ENCODE measurements around the gene ITPR3. TPM values are rescaled to one million over a fixed set of nuclear protein-coding genes. Genes with fewer than 3 reads are reported as not detected.

The ITPR3 gene
- total RNA-seq, 1 donor from 2014 or later, result 43.0 TPM

DNA sequence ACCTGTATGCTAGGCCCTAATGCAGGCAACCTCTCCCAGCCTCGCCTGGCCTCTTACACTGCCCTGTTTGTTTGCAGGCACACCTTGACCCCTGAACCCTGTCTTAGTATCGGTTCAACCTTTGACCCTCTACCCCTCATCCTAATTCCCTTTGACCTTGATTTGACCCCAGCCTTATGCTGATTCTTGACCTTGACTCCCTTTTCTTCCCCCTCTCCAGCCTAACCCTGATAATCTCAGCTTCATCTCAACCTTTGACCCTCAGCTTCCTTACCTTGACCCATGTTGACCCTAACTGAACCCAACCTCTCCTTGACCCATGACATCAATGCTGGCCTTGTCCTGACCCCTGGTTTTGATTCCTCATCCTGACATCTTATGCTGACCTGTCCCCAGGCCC, 56.6 kb downstream of the ITPR3 start:
- Histone ChIP-seq H3K9me3 (no peaks in the 10 kb centered on the region), H3K27me3 (no peaks in the 10 kb centered on the region), H3K4me1 (no peaks in the 10 kb centered on the region), H3K27ac (no peak overlapping the region), H3K36me3 (no peaks in the 10 kb centered on the region), H3K4me3 (no peak overlapping the region)
- TF ChIP-seq, protein P1, sequence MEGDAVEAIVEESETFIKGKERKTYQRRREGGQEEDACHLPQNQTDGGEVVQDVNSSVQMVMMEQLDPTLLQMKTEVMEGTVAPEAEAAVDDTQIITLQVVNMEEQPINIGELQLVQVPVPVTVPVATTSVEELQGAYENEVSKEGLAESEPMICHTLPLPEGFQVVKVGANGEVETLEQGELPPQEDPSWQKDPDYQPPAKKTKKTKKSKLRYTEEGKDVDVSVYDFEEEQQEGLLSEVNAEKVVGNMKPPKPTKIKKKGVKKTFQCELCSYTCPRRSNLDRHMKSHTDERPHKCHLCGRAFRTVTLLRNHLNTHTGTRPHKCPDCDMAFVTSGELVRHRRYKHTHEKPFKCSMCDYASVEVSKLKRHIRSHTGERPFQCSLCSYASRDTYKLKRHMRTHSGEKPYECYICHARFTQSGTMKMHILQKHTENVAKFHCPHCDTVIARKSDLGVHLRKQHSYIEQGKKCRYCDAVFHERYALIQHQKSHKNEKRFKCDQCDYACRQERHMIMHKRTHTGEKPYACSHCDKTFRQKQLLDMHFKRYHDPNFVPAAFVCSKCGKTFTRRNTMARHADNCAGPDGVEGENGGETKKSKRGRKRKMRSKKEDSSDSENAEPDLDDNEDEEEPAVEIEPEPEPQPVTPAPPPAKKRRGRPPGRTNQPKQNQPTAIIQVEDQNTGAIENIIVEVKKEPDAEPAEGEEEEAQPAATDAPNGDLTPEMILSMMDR (IDR thresholded peaks at IDR 0.05), result no peak
- intact Hi-C loops (cut with DNase I), result no loop called here
- no peak for DNase-seq (ENCODE audit: low spot score in 2 of 2)

DNA sequence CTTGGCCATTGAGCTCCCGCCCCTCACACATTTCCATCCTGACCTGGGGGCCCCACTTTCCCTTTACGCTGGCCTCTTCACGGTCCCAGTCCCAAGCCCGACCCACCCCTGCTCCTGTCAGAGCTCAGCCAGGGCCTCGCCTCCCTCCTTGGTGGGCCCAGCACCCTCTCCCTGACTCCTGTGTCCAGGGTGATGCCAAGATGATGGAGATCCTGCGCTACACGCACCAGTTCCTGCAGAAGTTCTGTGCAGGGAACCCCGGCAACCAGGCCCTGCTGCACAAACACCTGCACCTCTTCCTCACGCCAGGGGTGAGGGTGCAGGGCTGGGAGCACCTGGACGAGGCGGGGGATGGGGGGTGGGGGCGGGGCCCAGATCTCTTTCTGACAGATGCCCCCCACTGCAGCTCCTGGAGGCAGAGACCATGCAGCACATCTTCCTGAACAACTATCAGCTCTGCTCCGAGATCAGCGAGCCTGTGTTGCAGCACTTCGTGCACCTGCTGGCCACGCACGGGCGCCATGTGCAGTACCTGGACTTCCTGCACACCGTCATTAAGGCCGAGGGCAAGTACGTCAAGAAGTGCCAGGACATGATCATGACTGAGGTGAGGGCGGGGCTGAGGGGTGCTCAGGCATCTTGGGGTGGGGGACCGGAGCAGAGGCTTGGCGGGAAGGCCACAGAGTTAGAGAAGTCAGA, 57.3 kb downstream of the ITPR3 start:
- no peaks in the 10 kb centered on the region for H3K9me3 ChIP-seq
- no peak for DNase-seq (ENCODE audit: low spot score in 2 of 2)
- H3K27me3 ChIP-seq, result no peaks in the 10 kb centered on the region
- H3K27ac ChIP-seq, result no peak overlapping the region
- intact Hi-C loops (cut with DNase I), result no loop called here
- no peaks in the 10 kb centered on the region for H3K4me1 ChIP-seq
- TF ChIP-seq, protein P1 (IDR thresholded peaks at IDR 0.05), result no peak
- H3K4me3 ChIP-seq, result no peak overlapping the region
- H3K36me3 ChIP-seq, result no peaks in the 10 kb centered on the region

DNA sequence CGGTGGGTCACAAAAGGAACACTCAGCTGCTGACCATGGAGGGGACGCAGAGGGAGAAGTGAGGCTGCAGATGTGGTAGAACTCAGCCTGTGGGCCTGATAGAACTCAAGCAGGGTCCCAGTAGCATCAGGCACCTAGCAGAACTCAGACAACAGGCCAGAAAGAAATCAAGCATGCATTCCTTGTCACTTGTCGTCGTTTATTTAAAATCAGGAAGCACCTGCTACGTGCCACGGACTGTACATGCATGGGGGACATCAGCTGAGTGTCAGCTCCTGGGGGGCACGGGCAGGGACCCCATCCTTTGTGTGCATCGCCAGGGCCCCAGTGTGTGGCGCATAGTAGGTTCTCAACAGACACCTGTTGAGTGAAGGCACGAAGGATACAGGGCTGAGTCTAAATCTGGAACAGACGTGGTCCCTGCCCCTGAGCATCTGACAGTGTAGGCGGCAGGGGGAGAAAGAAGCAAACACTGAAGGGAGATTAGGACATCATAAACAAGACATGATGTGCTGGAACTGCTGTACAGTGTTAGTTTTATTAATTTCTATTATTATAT, 57.9 kb downstream of the ITPR3 start:
- TF ChIP-seq, protein P1 (IDR thresholded peaks at IDR 0.05), result no peak
- Histone ChIP-seq H3K4me1 (no peaks in the 10 kb centered on the region), H3K27me3 (no peaks in the 10 kb centered on the region), H3K9me3 (no peaks in the 10 kb centered on the region), H3K4me3 (no peak overlapping the region), H3K27ac (no peak overlapping the region), H3K36me3 (no peaks in the 10 kb centered on the region)
- DNase-seq (ENCODE audit: low spot score in 2 of 2), result no peak
- intact Hi-C loops (cut with DNase I), result no loop called here

DNA sequence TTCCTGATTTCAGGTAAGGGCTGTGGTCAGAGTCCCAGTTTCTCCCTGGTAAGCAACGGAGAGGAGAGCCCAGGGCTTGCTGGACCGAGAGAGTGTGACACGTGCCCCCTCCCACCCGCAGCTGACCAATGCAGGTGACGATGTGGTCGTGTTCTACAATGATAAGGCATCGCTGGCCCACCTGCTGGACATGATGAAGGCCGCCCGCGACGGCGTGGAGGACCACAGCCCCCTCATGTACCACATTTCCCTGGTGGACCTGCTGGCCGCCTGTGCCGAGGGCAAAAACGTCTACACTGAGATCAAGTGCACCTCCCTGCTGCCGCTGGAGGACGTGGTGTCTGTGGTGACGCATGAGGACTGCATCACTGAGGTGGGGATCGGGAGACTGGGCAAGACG, 58.6 kb downstream of the ITPR3 start:
- no peaks in the 10 kb centered on the region for H3K4me1 ChIP-seq
- no peak overlapping the region for H3K4me3 ChIP-seq
- H3K36me3 ChIP-seq, result no peaks in the 10 kb centered on the region
- no peaks in the 10 kb centered on the region for H3K9me3 ChIP-seq
- intact Hi-C loops (cut with DNase I), result no loop called here
- H3K27ac ChIP-seq, result no peak overlapping the region
- TF ChIP-seq, protein P1 (IDR thresholded peaks at IDR 0.05), result no peak
- no peak for DNase-seq (ENCODE audit: low spot score in 2 of 2)
- no peaks in the 10 kb centered on the region for H3K27me3 ChIP-seq

DNA sequence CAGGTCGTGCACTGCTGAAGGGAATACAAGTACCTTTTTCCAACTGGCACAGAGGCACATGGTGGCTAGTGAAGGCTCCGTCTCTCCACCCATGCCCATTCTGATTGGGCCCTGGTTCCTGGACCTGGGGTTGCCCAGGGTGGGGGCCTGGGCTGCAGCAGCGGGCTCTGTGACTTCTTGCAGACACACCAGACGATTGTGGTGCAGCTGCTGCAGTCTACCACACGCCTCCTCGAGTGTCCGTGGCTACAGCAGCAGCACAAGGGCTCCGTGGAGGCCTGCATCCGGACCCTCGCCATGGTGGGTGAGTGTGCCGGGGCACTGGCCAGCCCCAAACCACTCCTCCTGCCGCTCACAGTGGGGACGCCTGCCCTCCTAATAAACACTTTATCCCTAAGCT, 61.2 kb downstream of the ITPR3 start:
- no peaks in the 10 kb centered on the region for H3K27me3 ChIP-seq
- no peak overlapping the region for H3K27ac ChIP-seq
- H3K4me1 ChIP-seq, result no peaks in the 10 kb centered on the region
- no peak for DNase-seq (ENCODE audit: low spot score in 2 of 2)
- H3K4me3 ChIP-seq, result no peak overlapping the region
- H3K36me3 ChIP-seq, result no peaks in the 10 kb centered on the region
- H3K9me3 ChIP-seq, result no peaks in the 10 kb centered on the region
- intact Hi-C loops (cut with DNase I), result no loop called here
- TF ChIP-seq, protein P1 (IDR thresholded peaks at IDR 0.05), result no peak

Measured in ascending aorta (tissue), 2 donors.